Measurements from ENCODE around the gene ADTRP. TPM values are rescaled to one million over a fixed set of nuclear protein-coding genes. Genes with fewer than 3 reads are reported as not detected.

Gene ADTRP
- total RNA-seq, 1 experiment from 2014 or later, result 0.86 TPM

GRCh38 chr6:11767458-11767857 lies 11.1 kb downstream of the ADTRP start:
- peaks cover 36 to 60% of the 10 kb centered on the region in 2 experiments for H3K4me1 ChIP-seq (ENCODE audit: control insufficient read depth in 1 of 2, insufficient read depth in 2 of 2, low read length in 2 of 2)
- no peaks in the 10 kb centered on the region for H4K20me1 ChIP-seq (ENCODE audit: insufficient read depth)
- intact Hi-C loops (cut with micrococcal nuclease), result no loop called here
- ATAC-seq (no peak), DNase-seq (ENCODE audit: low read depth, low spot score) (no peak)
- RAD21 ChIA-PET (ENCODE audit: low non-redundant PET in 1 of 2, low total read pairs in 2 of 2, uncharacterized antibody in 2 of 2, unreplicated experiment in 2 of 2), result no interaction called here
- CTCF ChIA-PET, result no interaction called here
- no peaks in the 10 kb centered on the region for H3K9me3 ChIP-seq (ENCODE audit: control insufficient read depth in 1 of 2, insufficient read depth in 1 of 2, low read depth in 1 of 2, low read length in 2 of 2)
- H3K27ac ChIP-seq (ENCODE audit: low read depth, low read length), result no peak overlapping the region
- H3K36me3 ChIP-seq (ENCODE audit: control insufficient read depth in 1 of 2, insufficient read depth in 2 of 2, low read length in 2 of 2), result no peaks in the 10 kb centered on the region
- H3K79me2 ChIP-seq (ENCODE audit: insufficient read depth, low read length), result no peaks in the 10 kb centered on the region
- POLR2A ChIA-PET, result no interaction called here
- H3K27me3 ChIP-seq (ENCODE audit: insufficient read depth, low read length), result no peaks in the 10 kb centered on the region
- TF ChIP-seq SP1 (IDR thresholded peaks at IDR 0.05; ENCODE audit: low read depth), result no peak
- no peak for TF ChIP-seq EZH2 (IDR thresholded peaks at IDR 0.05)
- no peak for TF ChIP-seq ELF1 (IDR thresholded peaks at IDR 0.05; ENCODE audit: borderline replicate concordance, low read depth)
- TF ChIP-seq EZH2phosphoT487 (IDR thresholded peaks at IDR 0.05; ENCODE audit: borderline replicate concordance), result no peak
- TF ChIP-seq, protein P1, sequence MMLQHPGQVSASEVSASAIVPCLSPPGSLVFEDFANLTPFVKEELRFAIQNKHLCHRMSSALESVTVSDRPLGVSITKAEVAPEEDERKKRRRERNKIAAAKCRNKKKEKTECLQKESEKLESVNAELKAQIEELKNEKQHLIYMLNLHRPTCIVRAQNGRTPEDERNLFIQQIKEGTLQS (IDR thresholded peaks at IDR 0.05), result no peak
- TF ChIP-seq YY1 (IDR thresholded peaks at IDR 0.05; ENCODE audit: extremely low read depth, insufficient replicate concordance, low read depth, low read length), result no peak
- no peak for TF ChIP-seq ZFX (IDR thresholded peaks at IDR 0.05)
- no peak for TF ChIP-seq TCF7L2 (IDR thresholded peaks at IDR 0.05; ENCODE audit: borderline replicate concordance, extremely low read depth, insufficient read depth, insufficient read length)
- TF ChIP-seq CEBPB (IDR thresholded peaks at IDR 0.05; ENCODE audit: low read depth), result no peak
- no peak for TF ChIP-seq SIN3A (IDR thresholded peaks at IDR 0.05; ENCODE audit: low read depth)
- TF ChIP-seq, protein P2, sequence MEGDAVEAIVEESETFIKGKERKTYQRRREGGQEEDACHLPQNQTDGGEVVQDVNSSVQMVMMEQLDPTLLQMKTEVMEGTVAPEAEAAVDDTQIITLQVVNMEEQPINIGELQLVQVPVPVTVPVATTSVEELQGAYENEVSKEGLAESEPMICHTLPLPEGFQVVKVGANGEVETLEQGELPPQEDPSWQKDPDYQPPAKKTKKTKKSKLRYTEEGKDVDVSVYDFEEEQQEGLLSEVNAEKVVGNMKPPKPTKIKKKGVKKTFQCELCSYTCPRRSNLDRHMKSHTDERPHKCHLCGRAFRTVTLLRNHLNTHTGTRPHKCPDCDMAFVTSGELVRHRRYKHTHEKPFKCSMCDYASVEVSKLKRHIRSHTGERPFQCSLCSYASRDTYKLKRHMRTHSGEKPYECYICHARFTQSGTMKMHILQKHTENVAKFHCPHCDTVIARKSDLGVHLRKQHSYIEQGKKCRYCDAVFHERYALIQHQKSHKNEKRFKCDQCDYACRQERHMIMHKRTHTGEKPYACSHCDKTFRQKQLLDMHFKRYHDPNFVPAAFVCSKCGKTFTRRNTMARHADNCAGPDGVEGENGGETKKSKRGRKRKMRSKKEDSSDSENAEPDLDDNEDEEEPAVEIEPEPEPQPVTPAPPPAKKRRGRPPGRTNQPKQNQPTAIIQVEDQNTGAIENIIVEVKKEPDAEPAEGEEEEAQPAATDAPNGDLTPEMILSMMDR (IDR thresholded peaks at IDR 0.05 in 2 of 3, conservative IDR thresholded peaks at IDR 0.05 in 1 of 3; ENCODE audit: borderline replicate concordance in 1 of 3, insufficient read depth in 1 of 3, low read depth in 2 of 3, low read length in 2 of 3), result no peak
- TF ChIP-seq POLR2AphosphoS5 (IDR thresholded peaks at IDR 0.05; ENCODE audit: low read depth, low read length), result no peak
- no peak for TF ChIP-seq EGR1 (IDR thresholded peaks at IDR 0.05; ENCODE audit: low read depth)
- TF ChIP-seq FOSL1 (IDR thresholded peaks at IDR 0.05; ENCODE audit: low read depth), result no peak
- TF ChIP-seq, protein P3, sequence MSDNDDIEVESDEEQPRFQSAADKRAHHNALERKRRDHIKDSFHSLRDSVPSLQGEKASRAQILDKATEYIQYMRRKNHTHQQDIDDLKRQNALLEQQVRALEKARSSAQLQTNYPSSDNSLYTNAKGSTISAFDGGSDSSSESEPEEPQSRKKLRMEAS (IDR thresholded peaks at IDR 0.05), result no peak
- TF ChIP-seq, protein P4, sequence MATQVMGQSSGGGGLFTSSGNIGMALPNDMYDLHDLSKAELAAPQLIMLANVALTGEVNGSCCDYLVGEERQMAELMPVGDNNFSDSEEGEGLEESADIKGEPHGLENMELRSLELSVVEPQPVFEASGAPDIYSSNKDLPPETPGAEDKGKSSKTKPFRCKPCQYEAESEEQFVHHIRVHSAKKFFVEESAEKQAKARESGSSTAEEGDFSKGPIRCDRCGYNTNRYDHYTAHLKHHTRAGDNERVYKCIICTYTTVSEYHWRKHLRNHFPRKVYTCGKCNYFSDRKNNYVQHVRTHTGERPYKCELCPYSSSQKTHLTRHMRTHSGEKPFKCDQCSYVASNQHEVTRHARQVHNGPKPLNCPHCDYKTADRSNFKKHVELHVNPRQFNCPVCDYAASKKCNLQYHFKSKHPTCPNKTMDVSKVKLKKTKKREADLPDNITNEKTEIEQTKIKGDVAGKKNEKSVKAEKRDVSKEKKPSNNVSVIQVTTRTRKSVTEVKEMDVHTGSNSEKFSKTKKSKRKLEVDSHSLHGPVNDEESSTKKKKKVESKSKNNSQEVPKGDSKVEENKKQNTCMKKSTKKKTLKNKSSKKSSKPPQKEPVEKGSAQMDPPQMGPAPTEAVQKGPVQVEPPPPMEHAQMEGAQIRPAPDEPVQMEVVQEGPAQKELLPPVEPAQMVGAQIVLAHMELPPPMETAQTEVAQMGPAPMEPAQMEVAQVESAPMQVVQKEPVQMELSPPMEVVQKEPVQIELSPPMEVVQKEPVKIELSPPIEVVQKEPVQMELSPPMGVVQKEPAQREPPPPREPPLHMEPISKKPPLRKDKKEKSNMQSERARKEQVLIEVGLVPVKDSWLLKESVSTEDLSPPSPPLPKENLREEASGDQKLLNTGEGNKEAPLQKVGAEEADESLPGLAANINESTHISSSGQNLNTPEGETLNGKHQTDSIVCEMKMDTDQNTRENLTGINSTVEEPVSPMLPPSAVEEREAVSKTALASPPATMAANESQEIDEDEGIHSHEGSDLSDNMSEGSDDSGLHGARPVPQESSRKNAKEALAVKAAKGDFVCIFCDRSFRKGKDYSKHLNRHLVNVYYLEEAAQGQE (IDR thresholded peaks at IDR 0.05; ENCODE audit: low read depth), result no peak
- no peak for TF ChIP-seq ZNF274 (IDR thresholded peaks at IDR 0.05; ENCODE audit: low read depth, low read length)
- TF ChIP-seq, protein P5, sequence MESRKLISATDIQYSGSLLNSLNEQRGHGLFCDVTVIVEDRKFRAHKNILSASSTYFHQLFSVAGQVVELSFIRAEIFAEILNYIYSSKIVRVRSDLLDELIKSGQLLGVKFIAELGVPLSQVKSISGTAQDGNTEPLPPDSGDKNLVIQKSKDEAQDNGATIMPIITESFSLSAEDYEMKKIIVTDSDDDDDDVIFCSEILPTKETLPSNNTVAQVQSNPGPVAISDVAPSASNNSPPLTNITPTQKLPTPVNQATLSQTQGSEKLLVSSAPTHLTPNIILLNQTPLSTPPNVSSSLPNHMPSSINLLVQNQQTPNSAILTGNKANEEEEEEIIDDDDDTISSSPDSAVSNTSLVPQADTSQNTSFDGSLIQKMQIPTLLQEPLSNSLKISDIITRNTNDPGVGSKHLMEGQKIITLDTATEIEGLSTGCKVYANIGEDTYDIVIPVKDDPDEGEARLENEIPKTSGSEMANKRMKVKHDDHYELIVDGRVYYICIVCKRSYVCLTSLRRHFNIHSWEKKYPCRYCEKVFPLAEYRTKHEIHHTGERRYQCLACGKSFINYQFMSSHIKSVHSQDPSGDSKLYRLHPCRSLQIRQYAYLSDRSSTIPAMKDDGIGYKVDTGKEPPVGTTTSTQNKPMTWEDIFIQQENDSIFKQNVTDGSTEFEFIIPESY (IDR thresholded peaks at IDR 0.05; ENCODE audit: extremely low read depth, insufficient replicate concordance, low read length), result no peak
- TF ChIP-seq RAD21 (IDR thresholded peaks at IDR 0.05; ENCODE audit: low read depth), result no peak
- no peak overlapping the region for H3K4me2 ChIP-seq (ENCODE audit: low read length)
- no peak overlapping the region for H3K4me3 ChIP-seq (replicated peaks in 1 of 2; ENCODE audit: low read depth in 1 of 2, low read length in 2 of 2)
- no TSS peak for BruUV-seq (replicated peaks)
- H2AFZ ChIP-seq (ENCODE audit: low read depth, low read length, poor library complexity, severe bottlenecking), result no peak overlapping the region
- no peaks in the 10 kb centered on the region for H3K9me2 ChIP-seq (ENCODE audit: insufficient read depth)
- no peak overlapping the region for H3K9ac ChIP-seq (ENCODE audit: low read length)

All from HCT116 (cell line).